Stimulated activated naive CD8-positive, alpha-beta T cell treated with anti-CD3 and anti-CD28 coated beads, Interleukin-15, amount 100 ng/mL, for 72 hours (primary cell): ENCODE results near the gene CHDH.

Source experiments
- ATAC-seq: fragments of 150-1000 bp; cut with Tn5 transposase; 2 replicates; pipeline ENCODE4 v1.10.0; 2021; ENCODE audit warnings: mild to moderate bottlenecking, moderate library complexity
- DNase-seq, 2 donors: peaks; one replicate each; pipeline ENCODE4 v3.0.0; 2021 to 2022
- H3K27ac Mint-ChIP-seq, 2 donors: one replicate each; pipeline ENCODE4 v1.8.0; 2022; ENCODE audit warnings: mild to moderate bottlenecking in 2 of 2, mixed read lengths in 2 of 2, moderate library complexity in 2 of 2
- H3K27me3 Mint-ChIP-seq: one replicate; pipeline ENCODE4 v1.8.0; 2022; ENCODE audit warnings: mixed read lengths
- H3K4me1 Mint-ChIP-seq: one replicate; pipeline ENCODE4 v1.8.0; 2022; ENCODE audit warnings: mild to moderate bottlenecking, mixed read lengths
- H3K4me3 Mint-ChIP-seq, 2 donors: one replicate each; pipeline ENCODE4 v1.8.0; 2022; ENCODE audit warnings: mild to moderate bottlenecking in 2 of 2, mixed read lengths in 2 of 2, moderate library complexity in 1 of 2
- H3K9me3 Mint-ChIP-seq, 2 donors: one replicate each; pipeline ENCODE4 v1.8.0; 2022; ENCODE audit warnings: mixed read lengths in 2 of 2

The CHDH gene

GRCh38 chr3:53808496-53808895 lies 37.7 kb downstream of the CHDH start:
- H3K4me3 Mint-ChIP-seq: no peak overlapping the region
- H3K4me1 Mint-ChIP-seq: no peaks in the 10 kb centered on the region
- peaks cover 12% of the 10 kb centered on the region for H3K27me3 Mint-ChIP-seq
- ATAC-seq (no peak), DNase-seq (no peak)
- H3K27ac Mint-ChIP-seq: no peak overlapping the region
- no peaks in the 10 kb centered on the region for H3K9me3 Mint-ChIP-seq

GRCh38 chr3:53807117-53807810 lies 39.0 kb downstream of the CHDH start:
- Mint-ChIP-seq H3K27me3 (peaks cover 12% of the 10 kb centered on the region), H3K4me3 (no peak overlapping the region), H3K9me3 (no peaks in the 10 kb centered on the region), H3K27ac (no peak overlapping the region), H3K4me1 (no peaks in the 10 kb centered on the region)
- DNase-seq (no peak), ATAC-seq (no peak)

- Mint-ChIP-seq H3K27me3 (peaks cover 12% of the 10 kb centered on the region), H3K27ac (no peak overlapping the region), H3K9me3 (no peaks in the 10 kb centered on the region), H3K4me3 (no peak overlapping the region), H3K4me1 (no peaks in the 10 kb centered on the region)
- ATAC-seq (no peak), DNase-seq (no peak)
Measured at GRCh38 chr3:53806182-53807116, 39.8 kb downstream of the CHDH start.

GRCh38 chr3:53805463-53806159 lies 40.6 kb downstream of the CHDH start:
- H3K4me1 Mint-ChIP-seq: no peaks in the 10 kb centered on the region
- peaks cover 12% of the 10 kb centered on the region for H3K27me3 Mint-ChIP-seq
- DNase-seq (no peak), ATAC-seq (no peak)
- no peaks in the 10 kb centered on the region for H3K9me3 Mint-ChIP-seq
- no peak overlapping the region for H3K4me3 Mint-ChIP-seq
- no peak overlapping the region for H3K27ac Mint-ChIP-seq

- no peaks in the 10 kb centered on the region for H3K9me3 Mint-ChIP-seq
- peak overlapping the region in 1 of 2 donors; percentile 32 for H3K27ac Mint-ChIP-seq
- H3K4me3 Mint-ChIP-seq: no peak overlapping the region
- no peak for ATAC-seq
- peaks cover 12% of the 10 kb centered on the region for H3K27me3 Mint-ChIP-seq
- DNase-seq: no peak
- H3K4me1 Mint-ChIP-seq: no peaks in the 10 kb centered on the region
Measured at GRCh38 chr3:53804697-53805462, 41.3 kb downstream of the CHDH start.

- no peak for ATAC-seq
- no peak overlapping the region for H3K4me3 Mint-ChIP-seq
- no peaks in the 10 kb centered on the region for H3K9me3 Mint-ChIP-seq
- peak overlapping the region in 1 of 2 donors; percentile 32 for H3K27ac Mint-ChIP-seq
- no peak for DNase-seq
- H3K4me1 Mint-ChIP-seq: no peaks in the 10 kb centered on the region
- H3K27me3 Mint-ChIP-seq: peaks cover 12% of the 10 kb centered on the region
Measured at GRCh38 chr3:53803816-53804695, 42.2 kb downstream of the CHDH start.

GRCh38 chr3:53803124-53803815 lies 42.9 kb downstream of the CHDH start:
- Mint-ChIP-seq H3K9me3 (no peaks in the 10 kb centered on the region), H3K27me3 (peaks cover 12% of the 10 kb centered on the region), H3K4me1 (no peaks in the 10 kb centered on the region), H3K4me3 (no peak overlapping the region), H3K27ac (peak overlapping the region in 1 of 2 donors; percentile 85)
- no peak for ATAC-seq
- DNase-seq: no peak

- Mint-ChIP-seq H3K4me3 (no peak overlapping the region), H3K9me3 (no peaks in the 10 kb centered on the region), H3K27ac (no peak overlapping the region), H3K4me1 (no peaks in the 10 kb centered on the region), H3K27me3 (peaks cover 12% of the 10 kb centered on the region)
- ATAC-seq (no peak), DNase-seq (no peak)
Measured at GRCh38 chr3:53802256-53802880, 43.9 kb downstream of the CHDH start.

- Mint-ChIP-seq H3K4me3 (no peak overlapping the region), H3K9me3 (no peaks in the 10 kb centered on the region), H3K27me3 (peaks cover 2% of the 10 kb centered on the region), H3K4me1 (no peaks in the 10 kb centered on the region), H3K27ac (no peak overlapping the region)
- ATAC-seq (no peak), DNase-seq (no peak)
Measured at GRCh38 chr3:53801319-53801718, 44.9 kb downstream of the CHDH start.

GRCh38 chr3:53800041-53800906 lies 45.9 kb downstream of the CHDH start:
- Mint-ChIP-seq H3K4me3 (no peak overlapping the region), H3K27me3 (peaks cover 9% of the 10 kb centered on the region), H3K4me1 (no peaks in the 10 kb centered on the region), H3K27ac (peak overlapping the region in 1 of 2 donors; percentile 24), H3K9me3 (no peaks in the 10 kb centered on the region)
- ATAC-seq (no peak), DNase-seq (no peak)

- DNase-seq (no peak), ATAC-seq (peak; percentile 12)
- Mint-ChIP-seq H3K27me3 (peaks cover 15% of the 10 kb centered on the region), H3K4me1 (no peaks in the 10 kb centered on the region), H3K27ac (no peak overlapping the region), H3K9me3 (no peaks in the 10 kb centered on the region), H3K4me3 (no peak overlapping the region)
Measured at GRCh38 chr3:53799338-53799865, 46.8 kb downstream of the CHDH start.

GRCh38 chr3:53798144-53798543 lies 48.1 kb downstream of the CHDH start:
- Mint-ChIP-seq H3K27ac (no peak overlapping the region), H3K9me3 (no peaks in the 10 kb centered on the region), H3K4me1 (no peaks in the 10 kb centered on the region), H3K4me3 (no peak overlapping the region), H3K27me3 (peaks cover 15% of the 10 kb centered on the region)
- ATAC-seq (no peak), DNase-seq (no peak)
